Measurements from ENCODE around the gene SAG. TPM values are rescaled to one million over a fixed set of nuclear protein-coding genes. Genes with fewer than 3 reads are reported as not detected.

SAG gene
- polyA plus RNA-seq, 1 experiment: not detected

DNA sequence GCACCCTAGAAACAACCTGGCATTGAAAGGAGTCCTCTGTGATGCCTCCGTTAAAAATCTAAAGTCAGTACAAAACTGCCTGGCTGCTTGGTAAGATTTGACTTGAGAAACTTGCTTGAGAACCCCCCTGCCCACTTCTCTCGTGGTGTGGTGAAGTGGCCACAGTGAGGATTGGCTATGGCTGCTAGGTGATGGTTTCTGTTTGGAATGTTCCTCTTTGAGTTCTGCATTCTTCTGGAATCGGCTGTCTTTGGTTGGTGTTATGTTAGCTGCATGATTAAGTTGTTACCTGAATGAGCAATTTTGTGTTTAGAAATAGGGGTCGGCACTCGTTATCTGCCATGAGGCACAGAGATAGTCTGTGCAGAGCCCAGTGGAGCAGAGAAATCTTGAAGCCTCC, 21.7 kb upstream of the SAG start:
- no peaks in the 10 kb centered on the region for H3K9me3 ChIP-seq (ENCODE audit: control insufficient read depth, insufficient read depth, low read length)
- POLR2A ChIA-PET: interaction anchor here (0.6 kb wide), 1 partner anchor 63 kb away, joined by 5 read pairs; no protein-coding TSS in a partner anchor
- no peak overlapping the region for H3K27ac ChIP-seq (ENCODE audit: low read depth, low read length)
- TF ChIP-seq, protein P1, sequence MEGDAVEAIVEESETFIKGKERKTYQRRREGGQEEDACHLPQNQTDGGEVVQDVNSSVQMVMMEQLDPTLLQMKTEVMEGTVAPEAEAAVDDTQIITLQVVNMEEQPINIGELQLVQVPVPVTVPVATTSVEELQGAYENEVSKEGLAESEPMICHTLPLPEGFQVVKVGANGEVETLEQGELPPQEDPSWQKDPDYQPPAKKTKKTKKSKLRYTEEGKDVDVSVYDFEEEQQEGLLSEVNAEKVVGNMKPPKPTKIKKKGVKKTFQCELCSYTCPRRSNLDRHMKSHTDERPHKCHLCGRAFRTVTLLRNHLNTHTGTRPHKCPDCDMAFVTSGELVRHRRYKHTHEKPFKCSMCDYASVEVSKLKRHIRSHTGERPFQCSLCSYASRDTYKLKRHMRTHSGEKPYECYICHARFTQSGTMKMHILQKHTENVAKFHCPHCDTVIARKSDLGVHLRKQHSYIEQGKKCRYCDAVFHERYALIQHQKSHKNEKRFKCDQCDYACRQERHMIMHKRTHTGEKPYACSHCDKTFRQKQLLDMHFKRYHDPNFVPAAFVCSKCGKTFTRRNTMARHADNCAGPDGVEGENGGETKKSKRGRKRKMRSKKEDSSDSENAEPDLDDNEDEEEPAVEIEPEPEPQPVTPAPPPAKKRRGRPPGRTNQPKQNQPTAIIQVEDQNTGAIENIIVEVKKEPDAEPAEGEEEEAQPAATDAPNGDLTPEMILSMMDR (IDR thresholded peaks at IDR 0.05; ENCODE audit: low read depth, low read length): no peak
- H3K27me3 ChIP-seq (ENCODE audit: control insufficient read depth, insufficient read depth, low read length): no peaks in the 10 kb centered on the region
- CTCF ChIA-PET: interaction anchor here (0.6 kb wide), 2 partner anchors 18 to 159 kb away, joined by 3 to 5 read pairs; no protein-coding TSS in a partner anchor
- no peak for DNase-seq (ENCODE audit: low read depth, low spot score)
- no peak overlapping the region for H3K4me3 ChIP-seq (ENCODE audit: low read depth, low read length)

DNA sequence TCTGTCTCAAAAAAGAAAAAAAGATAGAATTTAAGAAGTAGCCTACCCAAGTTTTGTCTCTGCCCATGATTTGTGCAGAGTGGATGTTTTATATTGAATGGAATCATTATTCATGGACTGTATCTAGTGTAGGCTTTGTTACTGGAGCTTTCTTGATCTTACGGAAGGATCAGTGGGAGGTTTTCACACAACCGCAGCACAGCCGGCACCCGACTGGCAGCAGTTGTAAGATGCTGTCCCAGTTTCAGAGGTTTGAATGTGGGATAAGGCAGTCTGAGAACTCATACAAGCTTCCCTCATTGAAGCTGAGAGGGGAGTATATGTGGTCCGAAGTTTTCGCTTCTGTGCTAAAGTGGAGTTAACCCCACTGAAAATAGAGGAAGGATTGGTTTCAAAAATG, 19.7 kb upstream of the SAG start:
- Histone ChIP-seq H3K9me3 (ENCODE audit: control insufficient read depth, insufficient read depth, low read length) (no peaks in the 10 kb centered on the region), H3K27ac (ENCODE audit: low read depth, low read length) (no peak overlapping the region), H3K4me3 (ENCODE audit: low read depth, low read length) (no peak overlapping the region), H3K27me3 (ENCODE audit: control insufficient read depth, insufficient read depth, low read length) (no peaks in the 10 kb centered on the region)
- DNase-seq (ENCODE audit: low read depth, low spot score): no peak
- ChIA-PET CTCF (interaction anchor here (1.9 kb wide), 1 partner anchor 155 kb away, joined by 6 read pairs; no protein-coding TSS in a partner anchor), POLR2A (no interaction called here)
- TF ChIP-seq, protein P1 (IDR thresholded peaks at IDR 0.05; ENCODE audit: low read depth, low read length): no peak

DNA sequence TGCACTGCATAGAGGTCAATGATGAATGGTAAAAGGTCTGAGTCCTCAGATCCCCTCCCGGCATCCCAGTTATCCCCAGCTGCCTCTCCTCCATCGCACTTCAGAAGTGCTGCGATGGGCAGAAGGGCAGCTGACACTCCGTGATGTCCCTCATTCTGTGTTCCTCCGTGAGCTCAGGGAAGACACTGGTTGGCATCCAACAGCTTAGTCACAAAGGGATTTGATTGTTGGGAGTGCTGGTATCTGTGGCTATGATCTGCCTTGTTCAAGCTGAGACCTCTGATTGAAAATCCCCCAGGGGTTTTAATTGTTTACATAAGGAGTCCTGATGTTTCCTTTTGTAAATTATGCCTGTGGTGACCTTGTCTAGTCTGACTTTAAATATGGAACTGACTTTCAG, 19.0 kb upstream of the SAG start:
- Histone ChIP-seq H3K27ac (ENCODE audit: low read depth, low read length) (no peak overlapping the region), H3K27me3 (ENCODE audit: control insufficient read depth, insufficient read depth, low read length) (no peaks in the 10 kb centered on the region), H3K9me3 (ENCODE audit: control insufficient read depth, insufficient read depth, low read length) (no peaks in the 10 kb centered on the region), H3K4me3 (ENCODE audit: low read depth, low read length) (no peak overlapping the region)
- DNase-seq (ENCODE audit: low read depth, low spot score): no peak
- ChIA-PET POLR2A (no interaction called here), CTCF (interaction anchor here (1.9 to 2.0 kb wide), 2 partner anchors 155 to 436 kb away, joined by 5 to 6 read pairs; no protein-coding TSS in a partner anchor)
- TF ChIP-seq, protein P1 (IDR thresholded peaks at IDR 0.05; ENCODE audit: low read depth, low read length): no peak

DNA sequence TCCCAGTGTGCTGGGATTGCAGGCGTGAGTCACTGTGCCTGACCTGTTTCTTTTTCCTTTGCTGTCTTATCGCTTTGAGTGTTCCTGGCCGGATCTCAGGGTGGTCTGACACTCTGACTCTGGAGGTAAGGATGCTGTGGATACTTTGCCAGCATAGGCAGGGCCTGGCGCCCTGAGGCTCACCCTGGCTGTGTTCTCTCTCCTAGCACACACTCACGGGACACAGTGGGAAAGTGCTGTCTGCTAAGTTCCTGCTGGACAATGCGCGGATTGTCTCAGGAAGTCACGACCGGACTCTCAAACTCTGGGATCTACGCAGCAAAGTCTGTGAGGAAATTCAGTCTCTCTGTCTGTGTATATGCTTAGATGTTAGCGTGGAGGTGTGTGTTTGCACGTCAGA, 18.0 kb upstream of the SAG start:
- CTCF ChIA-PET: interaction anchor here (0.9 to 2.0 kb wide), 3 partner anchors 154 to 437 kb away, joined by 3 to 6 read pairs (median 5); no protein-coding TSS in a partner anchor
- POLR2A ChIA-PET: no interaction called here

More for the DNA sequence above, 18.0 kb upstream of the SAG start:
- Histone ChIP-seq H3K27me3 (ENCODE audit: control insufficient read depth, insufficient read depth, low read length) (no peaks in the 10 kb centered on the region), H3K4me3 (ENCODE audit: low read depth, low read length) (no peak overlapping the region), H3K27ac (ENCODE audit: low read depth, low read length) (no peak overlapping the region), H3K9me3 (ENCODE audit: control insufficient read depth, insufficient read depth, low read length) (no peaks in the 10 kb centered on the region)
- DNase-seq (ENCODE audit: low read depth, low spot score): no peak
- TF ChIP-seq, protein P1 (IDR thresholded peaks at IDR 0.05; ENCODE audit: low read depth, low read length): no peak
